Measurements from ENCODE around the gene MLLT1.

MLLT1 gene

GRCh38 chr19:6269101-6269886 is 10.5 kb downstream of the MLLT1 start:
- no peak for DNase-seq (ENCODE audit: low spot score in 2 of 2)
- Mint-ChIP-seq H3K4me1 (peaks cover 46% of the 10 kb centered on the region), H3K27ac (no peak overlapping the region), H3K36me3 (peaks cover 54% of the 10 kb centered on the region), H3K9me3 (no peaks in the 10 kb centered on the region), H3K4me3 (no peak overlapping the region)
- ATAC-seq: no peak

- Mint-ChIP-seq H3K27ac (peak overlapping the region; percentile 45), H3K4me3 (no peak overlapping the region), H3K36me3 (peaks cover 63% of the 10 kb centered on the region), H3K4me1 (peaks cover 44% of the 10 kb centered on the region), H3K9me3 (no peaks in the 10 kb centered on the region)
- DNase-seq (ENCODE audit: low spot score in 2 of 2) (no peak), ATAC-seq (no peak)
These were observed 11.4 kb downstream of the MLLT1 start for GRCh38 chr19:6268382-6268771.

- DNase-seq (ENCODE audit: low spot score in 2 of 2) (no peak), ATAC-seq (no peak)
- H3K9me3 Mint-ChIP-seq: no peaks in the 10 kb centered on the region
- H3K4me3 Mint-ChIP-seq: no peak overlapping the region
- H3K4me1 Mint-ChIP-seq: peaks cover 41% of the 10 kb centered on the region
- peaks cover 69% of the 10 kb centered on the region for H3K36me3 Mint-ChIP-seq
- no peak overlapping the region for H3K27ac Mint-ChIP-seq
These were observed 12.0 kb downstream of the MLLT1 start for GRCh38 chr19:6267552-6268381.

GRCh38 chr19:6264803-6265202 is 15.0 kb downstream of the MLLT1 start:
- Mint-ChIP-seq H3K27ac (peak overlapping the region; percentile 48), H3K4me1 (peaks cover 21% of the 10 kb centered on the region), H3K9me3 (no peaks in the 10 kb centered on the region), H3K4me3 (no peak overlapping the region), H3K36me3 (peaks cover 87% of the 10 kb centered on the region)
- ATAC-seq: no peak
- DNase-seq (ENCODE audit: low spot score in 2 of 2): no peak

- Mint-ChIP-seq H3K4me3 (no peak overlapping the region), H3K36me3 (peaks cover 95% of the 10 kb centered on the region), H3K9me3 (no peaks in the 10 kb centered on the region), H3K4me1 (peaks cover 19% of the 10 kb centered on the region), H3K27ac (peak overlapping the region; percentile 48)
- ATAC-seq (no peak), DNase-seq (ENCODE audit: low spot score in 2 of 2) (no peak)
These were observed 15.9 kb downstream of the MLLT1 start for GRCh38 chr19:6263735-6264444.

GRCh38 chr19:6263306-6263705 is 16.5 kb downstream of the MLLT1 start:
- peak overlapping the region; percentile 48 for H3K27ac Mint-ChIP-seq
- H3K4me3 Mint-ChIP-seq: no peak overlapping the region
- DNase-seq (ENCODE audit: low spot score in 2 of 2) (no peak), ATAC-seq (no peak)
- H3K36me3 Mint-ChIP-seq: peaks cover 95% of the 10 kb centered on the region
- H3K4me1 Mint-ChIP-seq: peaks cover 25% of the 10 kb centered on the region
- H3K9me3 Mint-ChIP-seq: no peaks in the 10 kb centered on the region

GRCh38 chr19:6262519-6262918 is 17.3 kb downstream of the MLLT1 start:
- no peak overlapping the region for H3K4me3 Mint-ChIP-seq
- H3K27ac Mint-ChIP-seq: peak overlapping the region; percentile 64
- no peaks in the 10 kb centered on the region for H3K9me3 Mint-ChIP-seq
- no peak for DNase-seq (ENCODE audit: low spot score in 2 of 2)
- no peak for ATAC-seq
- H3K4me1 Mint-ChIP-seq: peaks cover 28% of the 10 kb centered on the region
- H3K36me3 Mint-ChIP-seq: peaks cover 93% of the 10 kb centered on the region

GRCh38 chr19:6261883-6262282 is 17.9 kb downstream of the MLLT1 start:
- DNase-seq (ENCODE audit: low spot score in 2 of 2): no peak
- Mint-ChIP-seq H3K27ac (peak overlapping the region; percentile 64), H3K4me1 (peaks cover 32% of the 10 kb centered on the region), H3K36me3 (peaks cover 93% of the 10 kb centered on the region), H3K9me3 (no peaks in the 10 kb centered on the region), H3K4me3 (no peak overlapping the region)
- no peak for ATAC-seq

DNA sequence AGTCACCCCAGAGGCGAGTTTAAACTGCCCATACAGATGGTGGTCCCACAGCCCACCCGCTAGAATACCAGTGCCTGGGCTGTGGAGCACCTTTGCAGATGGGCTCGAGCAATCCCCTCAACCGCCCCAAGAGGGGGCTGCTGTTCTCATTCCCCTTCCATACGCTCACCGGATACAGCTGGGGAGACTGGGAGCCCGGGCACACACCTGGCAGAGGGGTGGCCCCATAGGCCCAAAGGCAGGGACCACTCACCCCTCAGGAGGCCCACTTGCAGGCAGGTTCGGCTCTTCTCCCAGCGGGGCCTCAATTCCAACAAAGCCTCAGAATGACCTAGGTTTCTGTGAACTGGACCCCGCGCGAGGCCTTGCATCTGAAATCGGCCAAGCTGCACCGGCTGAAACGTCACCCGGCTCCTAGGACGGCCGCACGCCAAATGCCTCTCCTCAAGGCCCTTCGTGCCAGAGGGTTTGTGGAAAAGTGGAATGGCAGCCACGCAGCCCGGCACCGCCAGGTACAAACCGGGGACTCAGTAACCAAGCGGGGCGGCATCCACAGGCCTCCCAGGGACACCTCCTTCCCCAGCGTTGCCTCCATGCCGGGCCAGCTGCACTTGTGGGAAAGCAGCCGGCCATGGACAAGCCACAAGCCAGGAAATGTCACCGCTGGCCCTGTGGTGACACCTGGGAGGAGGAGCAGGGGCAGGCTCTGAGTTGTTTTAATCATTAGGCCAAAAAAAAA is 18.7 kb downstream of the MLLT1 start:
- peaks cover 32% of the 10 kb centered on the region for H3K4me1 Mint-ChIP-seq
- H3K36me3 Mint-ChIP-seq: peaks cover 93% of the 10 kb centered on the region
- DNase-seq (ENCODE audit: low spot score in 2 of 2) (no peak), ATAC-seq (peak; percentile 61)
- H3K4me3 Mint-ChIP-seq: no peak overlapping the region
- no peaks in the 10 kb centered on the region for H3K9me3 Mint-ChIP-seq
- H3K27ac Mint-ChIP-seq: no peak overlapping the region

DNA sequence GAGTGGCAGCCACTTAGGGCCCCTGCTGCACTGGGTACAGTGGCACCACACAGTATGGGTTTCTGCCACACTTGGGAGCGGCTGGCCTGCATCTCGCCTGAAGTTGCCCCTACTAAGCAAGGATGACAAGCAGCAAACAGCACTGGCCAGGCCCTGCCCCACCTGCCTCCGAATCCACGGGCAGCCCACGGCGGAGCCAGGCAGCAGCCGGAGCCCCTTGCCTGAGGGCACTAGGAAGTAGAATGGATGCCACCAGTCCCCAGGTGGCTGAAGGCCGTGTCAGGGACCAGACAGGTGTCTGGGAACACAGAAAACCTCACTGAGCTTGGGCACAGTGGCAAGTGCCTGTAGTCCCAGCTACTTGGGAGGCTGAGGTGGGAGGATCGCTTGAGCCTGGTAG is 19.4 kb downstream of the MLLT1 start:
- ATAC-seq: no peak
- H3K27ac Mint-ChIP-seq: peak overlapping the region; percentile 34

DNA sequence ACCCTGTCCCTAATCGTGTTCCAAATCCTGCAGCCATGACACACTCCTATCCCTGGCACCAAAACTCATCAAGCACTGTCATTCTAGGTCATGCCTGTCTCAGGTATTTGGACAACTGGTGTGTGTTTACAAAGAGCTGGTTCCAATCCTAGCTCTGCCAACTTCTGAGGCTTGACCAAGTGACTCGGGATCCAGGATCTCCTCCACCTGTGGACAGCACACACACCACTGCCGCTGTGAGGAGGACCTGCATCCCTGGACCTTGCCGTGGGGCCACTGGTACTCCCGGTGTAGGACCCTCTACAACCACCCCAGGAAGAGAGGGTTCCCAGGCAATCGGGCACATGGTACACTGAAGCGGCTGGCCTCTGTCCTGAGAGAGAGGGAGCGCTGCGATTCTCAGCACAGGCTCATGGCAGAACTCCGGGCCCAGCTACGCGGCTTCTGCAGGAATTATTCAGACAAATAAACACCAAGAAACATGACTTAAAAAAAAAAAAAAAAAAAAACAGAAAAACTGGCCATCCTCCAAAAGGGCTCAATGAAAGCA is 20.4 kb downstream of the MLLT1 start:
- H3K4me3 Mint-ChIP-seq: no peak overlapping the region
- ATAC-seq: no peak
- H3K36me3 Mint-ChIP-seq: peaks cover 83% of the 10 kb centered on the region

More for the DNA sequence above, 19.4 kb downstream of the MLLT1 start:
- Mint-ChIP-seq H3K4me1 (peaks cover 32% of the 10 kb centered on the region), H3K4me3 (no peak overlapping the region), H3K9me3 (no peaks in the 10 kb centered on the region), H3K36me3 (peaks cover 86% of the 10 kb centered on the region)
- no peak for DNase-seq (ENCODE audit: low spot score in 2 of 2)

DNA sequence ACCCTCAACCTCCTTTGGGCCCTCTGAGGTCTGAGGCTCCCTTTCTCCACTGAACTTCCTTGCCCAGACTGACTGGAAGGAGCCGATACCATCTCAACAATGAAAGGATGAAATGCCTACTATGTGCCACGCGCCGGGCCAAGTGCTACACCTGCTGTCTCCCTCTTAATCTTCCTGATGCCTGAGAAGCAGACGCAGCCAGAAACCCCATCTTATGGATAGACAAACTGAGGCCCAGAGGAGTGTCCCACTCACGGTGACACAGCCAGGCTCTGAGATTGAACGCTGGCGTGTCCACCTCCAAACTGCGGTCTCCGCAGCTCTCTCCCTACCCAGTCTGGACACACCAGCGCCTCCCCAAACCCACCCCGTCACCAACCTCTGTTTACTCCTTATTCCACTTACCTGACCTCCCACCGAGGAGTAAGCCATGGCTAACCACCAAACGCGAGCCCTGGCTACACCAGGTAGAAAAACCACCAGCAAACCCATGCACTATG is 20.9 kb downstream of the MLLT1 start:
- no peak for ATAC-seq
- no peak overlapping the region for H3K4me3 Mint-ChIP-seq
- no peak for DNase-seq (ENCODE audit: low spot score in 2 of 2)
- H3K27ac Mint-ChIP-seq: peak overlapping the region; percentile 65
- no peaks in the 10 kb centered on the region for H3K9me3 Mint-ChIP-seq
- H3K36me3 Mint-ChIP-seq: peaks cover 78% of the 10 kb centered on the region
- H3K4me1 Mint-ChIP-seq: peaks cover 32% of the 10 kb centered on the region

More for the DNA sequence above, 20.4 kb downstream of the MLLT1 start:
- peaks cover 32% of the 10 kb centered on the region for H3K4me1 Mint-ChIP-seq
- no peaks in the 10 kb centered on the region for H3K9me3 Mint-ChIP-seq
- DNase-seq (ENCODE audit: low spot score in 2 of 2): no peak
- H3K27ac Mint-ChIP-seq: peak overlapping the region; percentile 65

GRCh38 chr19:6253954-6254733 is 25.6 kb downstream of the MLLT1 start:
- no peaks in the 10 kb centered on the region for H3K9me3 Mint-ChIP-seq
- H3K4me1 Mint-ChIP-seq: peaks cover 39% of the 10 kb centered on the region
- no peak for ATAC-seq
- no peak overlapping the region for H3K27ac Mint-ChIP-seq
- no peak for DNase-seq (ENCODE audit: low spot score in 2 of 2)
- H3K36me3 Mint-ChIP-seq: peaks cover 44% of the 10 kb centered on the region
- H3K4me3 Mint-ChIP-seq: no peak overlapping the region

- Mint-ChIP-seq H3K36me3 (peaks cover 25% of the 10 kb centered on the region), H3K4me1 (peaks cover 28% of the 10 kb centered on the region), H3K9me3 (no peaks in the 10 kb centered on the region), H3K4me3 (no peak overlapping the region), H3K27ac (peak overlapping the region; percentile 78)
- no peak for DNase-seq (ENCODE audit: low spot score in 2 of 2)
- no peak for ATAC-seq
These were observed 27.7 kb downstream of the MLLT1 start for GRCh38 chr19:6252066-6252465.
